HG03060 (cell line): ENCODE data around the gene VTCN1.
A peak's percentile ranks its signal among the peaks of the same experiment; 100 is the strongest.
"Not testable (repeated sequence)": the region's sequence is repeated elsewhere in the genome, so short reads cannot be mapped to it uniquely, and the experiment has no call there.

Experiments
- ATAC-seq: cut with Tn5 transposase; IDR thresholded peaks from one replicate; pipeline ENCODE4 v1.9.1; 2021; ENCODE audit warnings: low read depth, moderate number of reproducible peaks; ENCODE audit not compliant: unreplicated experiment

The VTCN1 gene

DNA sequence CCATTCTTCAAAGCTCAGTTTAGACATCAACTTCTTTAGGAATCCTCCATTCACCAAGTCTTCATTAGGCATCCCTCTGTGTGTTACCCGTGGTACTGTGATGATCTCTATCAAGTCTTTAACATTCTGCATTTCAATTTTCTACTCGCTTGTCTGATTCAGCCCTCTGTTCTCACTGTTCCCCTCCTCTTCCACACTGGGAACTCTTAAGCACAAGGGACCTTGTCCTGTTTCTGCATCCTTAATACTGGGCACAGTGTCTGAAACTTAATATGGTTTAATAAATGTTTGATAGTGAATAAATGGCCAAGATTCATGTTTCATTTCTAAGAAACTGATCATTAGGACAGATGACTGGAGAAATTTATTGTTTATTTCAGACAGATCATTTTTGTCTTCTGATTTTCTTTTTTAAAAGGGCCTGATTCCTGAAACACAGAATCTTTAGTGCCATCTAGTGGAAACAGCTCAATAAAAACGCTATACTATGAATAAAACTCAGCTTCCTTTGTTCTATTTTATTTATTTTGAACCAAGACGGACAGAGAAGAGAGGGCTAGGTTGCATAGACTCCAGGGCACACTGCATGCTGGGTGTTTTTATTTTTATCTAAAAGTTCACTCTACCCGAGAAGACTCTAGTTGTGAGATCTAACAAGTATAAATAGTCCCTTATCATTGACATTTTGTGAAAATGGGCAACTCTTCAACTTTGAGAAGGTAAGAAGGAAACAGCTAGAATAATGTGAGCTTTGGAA is 82.2 kb downstream of the VTCN1 start:
- no peak for ATAC-seq

DNA sequence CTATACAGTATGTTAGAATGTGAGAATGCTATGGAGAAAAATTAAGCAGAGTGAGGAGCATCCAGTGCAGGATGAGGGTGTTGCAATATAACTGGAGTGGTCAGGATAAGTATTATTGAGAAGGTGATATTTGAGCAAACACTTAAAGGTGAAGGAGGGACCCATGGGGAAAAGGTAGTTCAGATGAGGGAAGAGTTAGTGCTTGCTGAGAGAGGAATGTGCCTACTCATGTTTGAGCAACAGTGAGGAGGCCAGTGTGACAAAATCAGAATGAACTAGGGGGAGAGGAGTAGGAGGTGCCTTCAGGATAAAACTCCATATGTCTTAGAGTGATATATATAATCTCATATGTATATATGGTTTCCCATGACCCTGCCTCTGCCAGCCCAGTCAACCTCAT is 82.9 kb downstream of the VTCN1 start:
- ATAC-seq = no peak

DNA sequence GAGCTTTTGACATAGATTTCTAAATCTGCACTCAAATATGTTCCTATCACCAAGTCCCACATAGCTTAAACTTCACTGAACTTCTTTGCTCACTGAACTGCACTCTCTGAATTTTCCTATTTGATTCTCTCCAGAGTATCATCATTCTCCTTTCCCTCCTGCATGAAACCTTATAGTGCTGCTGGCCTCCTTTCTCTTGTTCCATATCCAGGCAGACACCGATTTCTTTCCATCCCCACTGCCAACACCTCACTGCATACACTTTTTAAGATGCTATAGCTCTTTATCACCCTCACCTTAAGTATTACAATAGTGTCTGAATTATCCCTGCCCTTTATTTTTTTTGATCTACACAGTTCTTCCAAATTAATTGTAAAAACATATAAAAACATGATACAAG is 86.1 kb downstream of the VTCN1 start:
- ATAC-seq = no peak

DNA sequence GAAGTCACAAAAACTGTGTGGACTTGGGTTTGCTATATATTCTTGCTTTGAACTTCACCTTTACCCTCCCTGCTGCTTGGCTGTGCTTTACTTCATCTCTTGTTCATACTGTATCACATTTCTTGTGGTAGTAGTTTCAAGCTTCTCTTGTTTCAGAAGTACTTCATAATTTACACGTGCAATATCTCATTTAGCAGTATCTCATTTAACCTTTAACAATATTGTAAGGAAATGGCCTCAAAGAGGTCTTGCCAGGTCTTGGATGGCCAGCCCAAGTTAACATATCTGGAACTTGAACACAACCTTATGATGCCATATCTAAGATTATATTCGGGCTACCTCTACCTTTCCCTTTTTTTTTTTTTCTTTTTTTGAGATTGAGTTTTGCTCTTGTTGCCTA is 87.5 kb downstream of the VTCN1 start:
- ATAC-seq = no peak

DNA sequence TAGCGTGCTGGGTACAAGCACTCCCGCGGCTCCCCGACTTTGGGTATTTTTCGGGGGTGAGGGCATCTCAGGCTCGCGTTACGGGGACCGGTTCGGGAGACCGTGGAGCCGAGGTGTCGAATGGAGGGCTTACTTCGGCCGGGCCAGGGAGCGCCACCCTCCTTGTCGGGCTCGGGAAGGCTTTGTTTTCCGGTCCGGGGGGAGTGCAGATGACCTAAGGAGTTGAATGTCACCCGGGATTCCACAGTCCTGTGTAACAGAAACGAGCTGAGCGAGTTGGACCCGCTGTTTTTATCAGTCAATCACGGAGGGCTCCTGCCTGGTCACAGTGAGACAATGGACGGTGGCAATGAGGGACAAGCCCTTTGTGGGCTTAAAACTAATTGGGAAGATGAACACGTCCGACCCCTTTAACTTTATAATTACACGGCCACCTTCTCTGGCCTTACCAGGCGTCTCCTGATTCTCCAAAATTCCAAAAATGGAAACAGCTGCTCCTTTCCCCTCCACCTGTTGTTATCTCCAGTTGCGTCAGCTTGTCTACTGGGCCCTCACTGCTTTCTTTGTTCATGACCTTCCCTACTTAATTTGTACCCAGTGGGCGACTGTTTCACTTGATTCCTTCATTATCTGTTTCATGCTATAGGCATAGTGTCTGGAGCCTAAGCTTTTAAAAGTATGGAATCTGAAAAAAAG is 88.2 kb downstream of the VTCN1 start:
- ATAC-seq = no peak

DNA sequence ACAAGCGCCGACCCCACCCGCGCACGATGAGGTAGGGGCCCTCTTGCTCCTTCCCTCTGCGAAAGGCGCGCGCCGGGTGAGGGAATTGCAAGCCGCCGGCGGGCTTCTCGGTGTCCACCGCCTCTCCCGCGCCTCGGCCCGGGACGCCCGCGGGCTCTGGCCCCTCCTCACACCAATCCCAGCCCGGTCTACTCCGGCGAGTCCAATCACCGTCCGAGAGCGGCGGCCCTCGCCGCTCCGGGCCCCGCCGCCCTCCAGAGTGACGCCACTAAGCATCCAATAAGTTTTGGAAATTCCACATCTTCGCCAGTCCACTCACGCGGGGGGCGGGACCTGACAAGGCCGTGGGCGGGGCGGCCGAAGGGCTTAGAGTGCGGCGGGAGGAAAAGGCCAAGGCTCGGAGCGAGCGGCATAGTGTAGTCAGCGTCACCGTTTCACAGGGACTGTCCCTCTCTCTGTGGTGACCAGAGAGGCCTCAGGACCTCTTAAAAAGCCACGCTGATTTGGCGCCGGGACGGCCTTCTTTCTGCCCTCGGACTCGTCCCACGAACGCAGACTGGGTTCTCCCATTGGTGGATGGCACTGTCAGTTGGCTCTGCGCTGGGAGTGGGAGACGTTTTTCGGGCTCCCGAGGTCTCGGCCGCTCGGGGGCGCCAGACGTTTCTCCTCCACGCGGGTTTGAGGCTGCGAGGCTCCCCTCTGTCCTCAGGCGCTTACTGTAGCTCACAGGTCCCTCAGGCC is 89.0 kb downstream of the VTCN1 start, which contains the start of gene TRIM45:
Gene TRIM45, minus strand, starts transcription at position 161 of the 741 bp plus-strand sequence. CDS start 548 bp downstream, outside the sequence.
- ATAC-seq = peak; percentile 83

DNA sequence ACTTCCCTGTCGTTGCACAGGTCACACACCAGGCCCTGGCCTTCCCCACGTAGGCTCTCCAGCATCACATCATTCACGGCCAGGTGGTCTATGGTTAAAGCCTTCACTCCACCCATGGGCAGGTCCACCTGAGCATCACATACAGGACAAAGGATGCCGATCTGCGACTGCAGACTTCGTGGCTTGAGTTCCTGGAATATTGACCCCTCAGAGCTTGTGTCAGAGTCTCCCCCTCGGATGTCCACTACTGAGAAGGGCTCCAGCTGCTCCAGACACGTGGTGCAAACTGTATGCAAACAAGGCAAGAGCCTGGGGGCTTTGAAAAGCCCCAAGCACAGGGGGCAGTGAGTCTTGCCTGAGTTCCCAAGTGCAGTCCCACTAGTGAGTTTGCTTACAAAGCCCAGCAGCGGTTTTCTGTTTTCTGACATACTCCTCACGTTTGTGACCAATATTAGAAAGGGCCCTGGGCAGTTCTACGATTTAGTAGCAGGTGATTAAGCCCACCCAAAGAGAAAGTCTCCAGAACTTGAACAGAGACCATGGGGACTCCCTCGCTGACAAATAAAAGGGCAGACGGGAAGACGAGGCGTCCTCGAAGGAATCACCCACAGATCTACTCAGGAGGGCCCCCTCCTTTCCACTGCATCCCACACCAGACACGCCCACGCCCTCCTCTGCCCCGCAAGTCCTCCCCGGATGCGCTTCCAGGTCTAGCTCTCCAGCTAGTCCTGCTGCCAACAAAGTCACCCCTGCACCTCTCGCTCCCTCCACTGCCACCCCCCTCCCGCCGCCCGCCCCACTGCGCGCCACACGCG is 89.7 kb downstream of the VTCN1 start:
- no peak for ATAC-seq

DNA sequence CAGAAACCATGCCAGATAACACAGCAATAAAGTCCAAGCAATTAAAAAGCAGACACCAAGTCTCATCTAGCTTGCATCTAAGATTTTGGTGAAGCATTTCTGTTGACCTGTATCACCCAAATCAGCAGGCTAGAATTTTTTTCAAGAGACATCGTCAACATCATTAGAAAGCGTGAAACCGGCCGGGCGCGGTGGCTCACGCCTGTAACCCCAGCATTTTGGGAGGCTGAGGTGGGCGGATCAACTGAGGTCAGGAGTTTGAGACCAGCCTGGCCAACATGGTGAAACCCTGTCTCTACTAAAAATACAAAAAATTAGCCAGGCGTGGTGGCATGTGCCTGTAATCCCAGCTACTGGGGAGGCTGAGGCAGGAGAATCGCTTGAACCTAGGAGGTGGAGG is 91.6 kb downstream of the VTCN1 start:
- ATAC-seq = not testable (repeated sequence)

DNA sequence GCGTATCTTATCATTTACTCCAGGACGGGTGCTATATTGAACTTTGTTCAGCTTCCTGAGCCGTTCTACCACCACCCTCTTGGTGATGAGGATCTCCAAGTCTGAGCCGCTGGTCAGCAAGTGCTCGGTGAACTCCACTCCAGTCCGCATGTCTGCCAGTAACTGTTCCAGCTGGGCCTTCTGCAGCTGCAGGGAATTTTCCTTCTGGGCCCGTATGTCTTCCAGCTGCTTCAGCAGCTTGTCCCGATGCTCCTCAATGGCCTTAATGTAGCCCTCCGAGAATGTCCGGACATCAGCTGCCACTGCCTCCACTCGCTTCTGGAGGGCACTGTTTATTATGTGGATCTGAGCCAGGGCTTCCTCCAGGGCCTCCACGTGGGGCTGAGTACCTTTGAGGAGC is 92.6 kb downstream of the VTCN1 start:
- ATAC-seq = no peak

DNA sequence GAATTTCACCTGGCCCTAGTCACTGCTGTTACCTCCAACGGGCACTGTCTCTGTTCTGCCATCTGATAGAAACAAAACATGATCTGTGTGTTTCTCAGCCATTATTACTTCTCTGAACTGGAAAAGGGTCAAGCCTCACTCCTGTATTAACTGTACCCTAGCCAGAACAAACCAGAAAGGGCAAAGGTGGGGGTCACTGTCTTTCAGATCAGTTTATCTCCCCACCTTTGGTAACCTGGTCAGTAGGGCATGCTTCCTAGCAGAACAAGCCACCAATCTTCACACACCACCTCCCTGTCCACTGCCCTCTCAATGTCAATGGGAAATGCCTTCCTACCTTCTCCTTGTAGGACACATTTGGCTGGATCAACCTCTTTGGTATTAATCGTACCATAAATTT is 93.0 kb downstream of the VTCN1 start:
- no peak for ATAC-seq

DNA sequence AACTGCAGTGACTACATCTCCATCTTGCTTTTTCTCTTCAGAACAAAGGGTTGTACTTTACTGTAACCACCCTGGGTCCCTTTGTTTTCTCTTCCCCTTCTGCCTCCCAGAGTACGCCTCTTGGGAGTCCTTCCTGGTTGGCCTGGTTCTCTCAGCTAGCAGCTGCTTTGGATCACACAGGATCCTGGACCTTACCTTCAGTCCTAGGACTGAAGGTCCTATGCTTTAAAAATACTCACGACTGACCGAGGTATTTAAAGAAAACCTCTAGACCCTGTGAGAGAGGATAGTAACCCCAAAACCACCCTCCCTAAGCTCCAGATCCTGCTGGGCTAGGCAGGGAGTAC is 94.0 kb downstream of the VTCN1 start:
- no peak for ATAC-seq

DNA sequence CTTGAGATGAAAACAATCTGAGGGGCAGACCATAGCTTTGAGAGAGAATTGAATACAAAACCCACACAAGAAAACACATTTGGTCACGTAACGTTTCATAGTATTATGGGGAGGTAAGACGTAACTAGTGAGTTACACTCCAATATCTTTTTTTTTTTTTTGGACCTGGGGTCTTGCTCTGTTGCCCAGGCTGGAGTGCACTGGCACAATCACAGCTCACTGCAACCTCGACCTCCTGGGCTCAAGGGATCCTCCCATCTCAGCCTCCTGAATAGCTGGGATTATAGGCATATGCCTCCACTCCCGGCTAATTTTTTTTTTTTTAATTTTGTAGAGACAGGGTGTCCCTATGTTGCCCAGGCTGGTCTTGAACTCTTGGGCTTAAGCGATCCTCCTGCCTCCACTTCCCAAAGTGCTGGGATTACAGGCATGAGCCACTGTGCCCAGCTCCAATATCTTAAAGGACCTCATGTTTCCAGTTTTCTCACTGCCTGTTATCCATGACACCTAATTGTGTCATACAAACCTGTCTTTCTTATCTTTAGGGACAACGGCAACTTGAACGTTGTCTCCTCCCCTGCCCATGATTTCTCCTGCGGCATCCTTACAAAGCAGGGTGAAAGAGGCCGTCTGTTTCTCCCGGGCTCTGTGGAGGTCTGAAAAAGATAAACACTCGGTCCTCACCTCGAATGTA is 94.5 kb downstream of the VTCN1 start:
- no peak for ATAC-seq

DNA sequence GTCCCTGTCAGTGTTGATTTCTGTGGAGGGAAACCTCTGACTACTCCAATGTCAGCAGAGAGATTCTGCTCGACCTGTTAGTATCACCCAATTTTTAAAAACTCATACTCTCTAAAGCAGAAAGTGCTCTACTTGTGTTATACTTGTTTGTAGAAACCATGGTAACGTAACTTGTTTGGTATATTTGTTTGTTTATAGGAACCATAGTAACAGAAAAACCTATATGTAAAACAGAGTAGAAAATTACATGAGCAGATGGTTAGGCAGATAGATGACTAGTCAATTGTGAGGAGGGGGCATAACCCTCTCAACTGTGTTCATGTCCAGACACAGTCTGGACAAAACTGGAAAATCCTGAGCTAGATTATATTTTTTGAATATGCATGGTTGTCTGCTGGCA is 95.8 kb downstream of the VTCN1 start:
- no peak for ATAC-seq

DNA sequence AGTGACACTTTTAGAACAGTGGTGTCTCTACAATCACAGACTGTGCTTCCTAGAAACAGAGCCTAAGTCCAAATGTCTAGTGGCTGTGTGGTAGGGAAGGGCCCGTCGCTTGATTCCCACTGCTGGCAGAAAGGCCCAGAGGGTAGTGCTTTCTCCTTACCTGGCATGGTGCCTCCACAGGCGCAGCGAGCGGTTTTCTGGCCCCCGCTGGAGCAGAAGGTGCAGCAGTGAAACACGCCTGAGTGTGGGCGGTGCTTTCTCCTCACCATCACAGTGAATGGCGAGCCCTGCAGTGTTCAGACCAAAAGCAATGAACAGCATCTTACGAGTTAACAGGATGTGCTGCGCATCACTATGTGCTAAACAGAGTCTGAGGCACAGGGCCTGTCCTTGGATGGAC is 97.5 kb downstream of the VTCN1 start:
- no peak for ATAC-seq

DNA sequence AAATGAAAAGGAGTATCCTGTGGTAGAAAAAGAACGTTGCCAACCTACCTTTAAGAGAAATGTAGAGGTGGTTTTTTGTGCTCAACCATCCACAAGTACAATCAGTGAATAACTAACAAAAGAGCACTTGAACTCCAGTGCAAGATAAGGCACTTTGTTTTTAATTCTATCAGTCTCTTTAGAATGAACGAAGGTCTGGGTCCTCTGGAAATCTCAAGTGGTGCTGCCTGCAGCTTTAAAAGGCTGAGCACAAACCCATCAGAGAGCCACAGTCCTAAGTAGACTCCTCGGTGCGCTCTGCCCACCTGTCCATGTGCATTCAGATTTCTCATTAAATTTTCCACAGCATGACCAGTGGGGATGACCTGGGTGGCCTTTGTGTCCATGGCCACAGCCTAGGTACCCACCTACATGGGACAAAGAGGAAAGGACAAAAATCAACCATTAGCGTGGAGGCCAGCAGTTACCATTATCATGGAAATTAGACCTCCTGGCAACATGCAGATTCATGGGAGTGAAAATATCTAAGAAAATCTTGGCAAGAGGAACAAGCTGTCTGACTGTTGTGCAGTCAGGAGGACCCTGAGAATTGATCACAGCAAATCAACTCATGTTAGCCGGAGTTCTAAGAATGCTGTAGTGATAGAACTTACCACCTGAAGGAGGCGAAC is 98.5 kb downstream of the VTCN1 start:
- ATAC-seq = no peak

DNA sequence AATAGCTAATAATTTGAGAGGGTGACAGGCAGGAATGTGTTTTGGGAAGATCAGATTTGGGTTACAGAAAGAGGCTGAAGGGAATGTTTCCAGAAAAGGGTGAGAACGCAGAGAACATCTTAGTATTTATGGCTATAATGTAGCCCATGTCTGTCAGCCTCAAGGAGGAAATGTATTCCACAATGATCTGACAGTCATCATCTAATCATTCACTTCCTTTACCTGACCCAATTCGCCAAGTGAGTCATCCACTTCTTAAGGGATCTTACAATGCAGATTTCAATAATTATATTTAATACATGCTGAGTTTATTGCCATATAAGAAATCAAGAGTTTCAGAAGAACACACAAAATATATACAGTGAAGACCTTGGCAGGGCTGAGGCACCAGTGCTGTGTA is 100.0 kb downstream of the VTCN1 start:
- no peak for ATAC-seq

DNA sequence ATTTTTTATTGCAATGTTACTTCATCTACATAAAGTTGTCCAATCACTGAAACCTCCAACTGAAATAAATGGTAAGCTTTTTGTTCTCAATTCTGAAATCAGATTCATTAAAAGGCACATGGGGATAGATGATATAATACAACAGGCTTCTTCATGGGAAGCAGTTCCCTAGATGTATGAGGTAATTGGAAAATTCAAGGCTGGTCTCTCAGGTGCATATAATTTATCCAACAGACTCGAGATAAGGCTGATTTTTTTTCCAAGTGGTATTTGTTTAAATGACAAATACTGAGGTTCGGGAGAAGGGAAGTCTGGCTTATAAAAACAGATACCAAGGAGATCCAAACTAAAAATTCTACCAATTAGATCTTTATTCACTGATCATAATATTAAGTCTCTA is 103.4 kb downstream of the VTCN1 start:
- no peak for ATAC-seq

DNA sequence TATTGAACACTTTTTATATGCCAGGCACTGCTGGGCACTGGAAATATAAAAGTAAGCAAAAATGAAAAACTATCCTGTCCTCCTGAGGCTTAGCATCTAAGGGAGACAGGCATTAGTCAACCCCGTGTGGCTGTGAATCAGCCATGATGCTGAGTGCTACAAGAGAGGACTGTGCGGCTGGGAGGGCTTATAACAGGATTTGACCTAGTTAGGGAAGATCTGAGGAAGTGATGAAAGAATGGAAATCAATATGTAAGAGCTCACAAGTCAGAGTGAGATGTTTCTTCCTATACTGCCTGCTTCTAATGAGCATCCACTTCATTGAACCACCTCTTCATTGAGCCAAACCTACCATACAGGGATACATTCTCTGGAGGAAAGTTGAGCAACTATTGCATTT is 104.2 kb downstream of the VTCN1 start:
- no peak for ATAC-seq

DNA sequence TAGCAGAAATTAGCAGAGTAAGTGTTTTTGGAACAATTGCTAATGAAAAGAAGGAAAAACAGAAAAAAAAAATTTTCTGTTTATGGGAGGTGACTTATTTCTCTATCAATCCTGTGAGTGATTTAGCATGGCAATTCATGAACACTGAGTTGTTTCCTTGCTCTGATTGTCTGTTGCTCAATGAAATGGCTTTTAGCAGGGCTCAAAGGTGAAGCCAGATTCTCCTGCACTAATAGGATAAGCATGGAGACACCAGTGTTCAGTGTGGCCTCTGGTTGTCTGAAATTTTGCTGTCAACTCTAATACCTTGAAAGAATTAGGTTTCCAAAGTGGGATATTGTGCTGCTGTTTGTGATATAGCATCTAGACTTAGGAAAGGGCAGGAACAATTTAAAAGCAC is 105.0 kb downstream of the VTCN1 start:
- no peak for ATAC-seq

DNA sequence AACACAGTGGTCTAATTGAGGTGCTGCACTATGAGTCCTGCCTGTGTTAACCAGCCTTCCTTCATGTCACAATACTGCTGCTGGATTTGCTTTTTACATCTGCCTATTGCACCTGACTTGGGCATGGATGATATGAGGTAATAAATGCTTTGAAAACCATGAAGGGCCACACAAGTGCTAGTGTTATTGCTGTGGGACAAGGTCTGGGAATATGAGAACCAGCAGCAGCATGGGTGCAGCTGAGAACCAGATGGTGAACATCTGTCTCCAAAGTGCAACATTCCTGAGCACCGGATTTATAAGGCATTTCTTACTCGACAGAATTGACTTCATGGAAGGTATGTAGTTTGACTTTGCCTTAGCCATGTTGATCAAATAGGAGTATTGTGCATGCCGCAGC is 105.7 kb downstream of the VTCN1 start:
- no peak for ATAC-seq
